GM08714 (cell line): ENCODE measurements around the gene PXYLP1.

ENCODE experiments used
- H3K4me3 ChIP-seq: fragments of 200-500 bp; sonication (Bioruptor generic); 2 replicates; pipeline ENCODE4 v1.5.1; 2014; ENCODE audit warnings: mild to moderate bottlenecking, low read length, inconsistent platforms
- ZNF274 ChIP-seq: IDR thresholded peaks from 2 replicates; pipeline ENCODE4 v1.6.1; 2012; ENCODE audit warnings: mild to moderate bottlenecking, low read depth, low read length

The PXYLP1 gene

DNA sequence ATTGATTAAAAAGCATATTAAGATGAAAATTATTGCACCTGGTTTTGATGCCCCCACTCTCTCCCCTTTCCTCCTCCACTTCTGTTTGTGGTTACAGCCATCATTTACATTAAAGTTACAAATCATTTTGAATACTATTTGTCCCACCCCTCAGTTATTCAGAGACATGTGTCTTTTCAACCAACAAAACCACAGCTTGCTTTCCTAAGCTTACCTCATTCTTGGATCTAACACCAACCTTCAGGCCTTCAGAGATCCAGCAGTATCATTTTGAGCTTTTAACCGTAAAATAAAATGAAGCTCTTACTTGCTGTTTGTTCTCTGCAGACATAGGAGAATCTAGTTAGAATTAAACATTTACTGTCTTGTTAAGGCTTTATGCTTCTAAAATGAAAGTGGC, 4.7 kb downstream of the PXYLP1 start:
- H3K4me3 ChIP-seq, result no peak overlapping the region
- TF ChIP-seq ZNF274, result no peak

DNA sequence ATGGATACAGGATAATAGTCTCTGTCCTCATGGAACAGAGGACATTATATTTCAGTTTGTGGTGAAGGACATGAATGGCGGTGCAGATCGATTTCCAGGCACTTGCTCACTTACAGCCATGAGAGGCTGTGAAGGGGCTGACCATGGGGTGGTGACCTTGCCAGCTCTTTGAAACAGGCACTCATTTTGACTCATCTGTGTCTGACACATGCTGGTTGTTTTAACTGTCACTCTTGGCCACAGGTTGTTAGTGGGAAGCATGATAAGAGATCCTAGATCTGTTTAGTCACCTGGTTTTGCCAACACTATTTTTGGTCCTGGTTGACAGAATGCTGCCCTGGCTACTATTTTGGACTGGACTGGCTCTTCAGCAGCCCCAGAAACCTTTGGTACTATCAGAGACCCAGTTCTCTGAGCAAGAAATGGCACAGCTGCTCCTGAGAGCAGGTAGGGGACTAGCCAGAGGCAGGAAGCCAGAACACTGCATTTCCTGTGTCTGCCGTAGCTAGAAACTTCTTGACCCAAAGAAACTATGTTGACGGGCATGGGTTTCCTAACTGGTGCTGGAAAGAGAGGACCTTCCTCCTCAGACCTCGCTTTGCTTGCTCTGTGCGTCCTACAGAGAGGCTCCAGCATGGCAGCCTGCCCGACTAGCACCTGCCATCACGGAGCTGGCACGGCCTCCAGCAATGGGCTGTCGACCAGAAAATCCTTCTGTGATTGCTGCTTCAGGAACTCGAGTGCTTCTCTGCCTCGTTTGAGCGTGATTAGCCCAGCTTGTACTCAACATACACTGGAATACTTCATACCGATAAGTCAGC, 6.3 kb downstream of the PXYLP1 start:
- no peak for TF ChIP-seq ZNF274
- H3K4me3 ChIP-seq, result no peak overlapping the region

DNA sequence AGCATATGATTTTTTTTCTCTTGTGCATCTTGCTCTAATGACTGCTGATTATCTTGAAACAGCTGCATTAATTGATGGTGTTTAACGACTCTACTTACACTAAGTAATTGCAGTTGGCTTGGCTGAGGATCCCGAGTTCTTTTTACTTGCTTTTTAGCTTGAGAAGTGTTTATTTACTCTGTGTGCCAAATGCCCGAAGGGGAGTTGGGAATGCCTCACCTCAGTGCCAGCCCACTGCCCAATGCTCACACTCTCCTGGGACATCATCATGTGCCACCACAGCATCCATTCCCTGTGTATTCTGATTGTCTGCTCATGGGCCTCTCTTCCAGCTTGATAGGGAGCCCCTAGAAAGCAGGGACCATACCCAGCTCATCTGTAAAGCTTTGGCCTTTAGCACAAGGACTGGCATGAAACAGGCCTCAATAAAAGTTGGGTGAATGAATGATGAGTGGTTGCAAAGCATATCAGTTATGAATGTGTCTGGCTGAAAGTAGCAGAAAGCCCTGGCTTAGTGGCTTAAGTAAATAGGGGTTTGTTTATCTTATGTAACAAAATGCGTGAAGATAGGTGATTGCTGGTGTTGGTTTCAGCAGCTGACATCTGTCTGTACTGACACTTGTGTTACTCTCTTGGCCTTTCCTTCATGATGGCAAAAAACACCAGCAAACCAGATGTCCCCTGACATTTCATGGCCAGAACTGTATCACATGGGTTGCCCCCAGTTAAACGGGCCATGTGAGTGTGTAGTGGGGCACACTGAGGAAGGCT, 8.1 kb downstream of the PXYLP1 start:
- TF ChIP-seq ZNF274, result no peak
- no peak overlapping the region for H3K4me3 ChIP-seq

DNA sequence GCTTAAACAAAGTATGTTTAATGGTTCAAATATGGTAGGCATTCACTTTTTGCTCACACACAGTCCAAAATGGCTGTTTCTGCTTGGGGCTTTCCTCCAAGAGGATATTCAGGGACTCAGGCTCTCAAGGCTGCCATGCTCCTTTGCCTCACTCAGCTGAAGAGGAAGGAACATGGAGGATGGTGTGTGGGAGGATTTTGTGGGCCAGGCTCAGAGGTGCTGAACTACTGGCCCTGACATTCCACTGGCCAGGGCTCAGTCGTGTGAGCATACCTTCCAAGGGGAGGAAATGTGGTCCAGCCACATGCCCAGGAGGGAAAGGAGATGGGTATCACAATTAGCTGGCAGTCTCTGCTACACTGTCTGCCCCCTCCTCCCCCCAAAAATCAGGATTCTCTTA, 8.7 kb downstream of the PXYLP1 start:
- TF ChIP-seq ZNF274, result no peak

DNA sequence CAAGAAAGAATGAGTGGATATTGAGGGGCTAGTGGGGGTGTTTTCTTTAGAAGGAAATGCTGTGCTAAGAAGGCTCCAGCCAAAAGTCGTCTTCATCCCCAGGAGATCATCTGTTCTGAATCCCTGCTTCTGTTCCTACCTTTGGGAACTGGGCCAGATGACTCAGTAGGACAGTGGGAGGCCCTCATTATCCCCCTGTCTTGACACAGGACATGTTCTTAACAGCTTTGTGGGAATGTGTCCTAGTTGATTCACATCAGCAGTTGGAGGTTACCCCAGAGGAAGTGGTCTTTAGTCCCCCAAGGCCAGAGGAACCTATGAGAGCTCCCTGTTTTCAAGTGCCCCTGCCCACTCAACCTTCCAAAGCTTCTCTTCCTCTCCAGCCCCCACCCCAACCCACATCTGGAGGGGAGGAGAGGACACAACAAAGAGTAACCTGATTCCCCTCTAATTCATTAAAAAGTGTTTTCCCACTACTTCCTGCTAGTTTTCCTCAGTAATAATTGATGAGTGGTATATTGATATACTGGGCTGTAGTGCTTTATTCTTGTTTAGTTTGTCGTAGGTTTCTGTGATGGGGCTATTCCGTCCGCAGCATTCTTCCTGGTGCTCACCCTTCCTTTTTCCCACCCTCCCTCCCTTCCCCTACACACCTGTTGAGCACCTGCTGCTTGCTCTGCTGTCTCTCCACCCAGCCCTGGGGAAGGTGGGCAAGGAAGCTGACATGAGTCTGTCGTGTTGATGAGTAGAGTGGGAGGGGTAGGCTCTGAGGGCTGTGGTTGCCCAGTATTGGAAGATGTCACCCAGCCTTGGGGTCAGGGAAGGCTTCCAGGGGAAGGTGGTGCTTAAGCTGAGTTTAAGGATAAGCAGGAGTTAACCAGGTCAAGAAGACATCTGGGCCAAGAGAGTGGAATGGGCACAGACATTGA, 9.3 kb downstream of the PXYLP1 start:
- no peak for TF ChIP-seq ZNF274
- no peak overlapping the region for H3K4me3 ChIP-seq

More for the DNA sequence above, 8.7 kb downstream of the PXYLP1 start:
- H3K4me3 ChIP-seq, result no peak overlapping the region

DNA sequence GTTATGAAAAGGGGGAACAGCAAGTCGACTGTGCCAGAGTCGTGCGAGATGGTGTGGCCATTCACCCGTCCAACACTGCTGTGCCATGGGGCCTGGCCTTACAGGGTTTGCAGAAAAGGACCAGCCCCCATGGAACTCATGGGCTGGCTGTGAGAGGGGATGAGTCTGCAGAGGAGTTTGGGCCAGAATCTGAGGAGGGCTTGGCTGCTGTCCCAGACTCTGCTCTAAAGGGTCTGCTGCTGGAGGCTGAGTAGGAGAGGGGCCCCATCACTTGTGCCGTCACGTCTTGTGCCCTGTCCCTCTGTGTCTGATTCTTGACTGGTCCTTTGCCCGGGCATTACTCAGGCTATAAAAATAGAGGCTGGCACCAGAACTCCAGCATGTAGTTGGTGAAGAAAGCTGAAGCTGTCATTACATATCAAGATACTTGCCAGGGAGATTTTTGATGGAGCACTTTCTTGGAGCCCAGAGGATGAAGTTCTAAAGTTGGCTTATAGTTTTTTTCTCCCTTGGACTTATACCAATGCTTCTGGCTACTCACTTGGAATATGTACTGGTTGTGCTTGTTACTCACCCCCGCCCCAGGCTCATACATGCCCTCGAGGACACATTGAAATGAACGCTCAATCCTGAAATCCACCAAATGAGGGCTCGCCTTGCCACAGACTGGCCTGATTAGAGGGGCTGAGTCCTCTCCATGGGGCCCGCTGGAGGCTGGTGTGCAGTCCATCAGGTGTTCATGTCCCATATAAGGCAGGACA, 10.2 kb downstream of the PXYLP1 start:
- H3K4me3 ChIP-seq, result no peak overlapping the region
- no peak for TF ChIP-seq ZNF274

DNA sequence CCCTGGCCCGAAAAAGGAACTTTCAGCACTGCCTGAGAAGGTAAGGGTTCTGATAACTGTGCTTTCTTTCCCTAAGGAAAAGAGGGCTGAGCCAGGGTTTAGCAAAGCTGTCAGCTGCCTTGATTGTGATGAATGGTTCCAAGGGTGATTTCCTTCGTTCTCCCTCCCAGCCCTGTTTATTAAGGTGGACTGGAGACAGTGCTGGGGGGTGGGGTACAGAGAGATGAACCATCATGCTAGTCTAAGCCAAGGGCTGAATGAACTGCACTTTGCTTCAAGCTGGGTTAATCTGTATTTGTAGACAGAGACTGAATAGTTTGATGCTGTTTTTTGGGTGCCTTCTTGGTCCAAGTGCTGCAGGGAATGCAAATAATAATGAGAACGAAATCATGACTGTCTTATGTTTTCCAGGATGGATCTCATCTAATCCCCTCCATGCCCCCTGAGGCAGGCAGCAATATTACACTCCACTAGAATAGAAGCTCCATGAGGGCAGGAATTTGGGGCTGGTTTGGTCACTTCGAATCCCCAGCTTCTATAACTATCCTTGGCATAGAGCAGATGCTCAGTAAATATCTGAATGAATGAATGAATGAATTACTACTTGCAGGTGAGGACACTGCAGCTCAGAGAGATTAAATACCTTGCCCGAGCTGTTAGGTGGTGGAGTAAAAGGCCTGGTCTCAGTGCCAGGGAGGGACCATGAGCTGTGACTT, 10.9 kb downstream of the PXYLP1 start:
- no peak overlapping the region for H3K4me3 ChIP-seq
- TF ChIP-seq ZNF274, result no peak

DNA sequence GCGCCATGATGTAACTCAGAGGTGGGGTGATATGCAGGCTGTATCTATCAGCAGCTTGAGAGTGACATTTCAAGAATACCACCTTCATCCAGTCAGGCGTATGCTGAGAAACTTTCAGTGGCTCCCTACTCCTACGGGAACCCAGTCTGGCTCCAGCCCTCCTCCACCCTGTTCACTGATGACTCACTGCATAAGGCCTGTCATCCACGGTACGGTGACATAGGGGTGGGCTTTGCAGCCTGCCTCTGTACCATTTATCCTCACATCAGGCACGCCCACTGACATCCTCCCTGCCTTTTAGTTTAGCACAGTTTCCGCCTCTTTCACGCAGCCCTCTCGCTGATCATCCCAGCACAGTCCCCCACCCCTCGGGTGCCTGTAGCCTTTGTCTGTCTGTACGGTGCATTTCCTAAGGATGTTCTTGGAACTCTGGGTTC, 11.7 kb downstream of the PXYLP1 start:
- no peak for TF ChIP-seq ZNF274
- H3K4me3 ChIP-seq, result no peak overlapping the region

DNA sequence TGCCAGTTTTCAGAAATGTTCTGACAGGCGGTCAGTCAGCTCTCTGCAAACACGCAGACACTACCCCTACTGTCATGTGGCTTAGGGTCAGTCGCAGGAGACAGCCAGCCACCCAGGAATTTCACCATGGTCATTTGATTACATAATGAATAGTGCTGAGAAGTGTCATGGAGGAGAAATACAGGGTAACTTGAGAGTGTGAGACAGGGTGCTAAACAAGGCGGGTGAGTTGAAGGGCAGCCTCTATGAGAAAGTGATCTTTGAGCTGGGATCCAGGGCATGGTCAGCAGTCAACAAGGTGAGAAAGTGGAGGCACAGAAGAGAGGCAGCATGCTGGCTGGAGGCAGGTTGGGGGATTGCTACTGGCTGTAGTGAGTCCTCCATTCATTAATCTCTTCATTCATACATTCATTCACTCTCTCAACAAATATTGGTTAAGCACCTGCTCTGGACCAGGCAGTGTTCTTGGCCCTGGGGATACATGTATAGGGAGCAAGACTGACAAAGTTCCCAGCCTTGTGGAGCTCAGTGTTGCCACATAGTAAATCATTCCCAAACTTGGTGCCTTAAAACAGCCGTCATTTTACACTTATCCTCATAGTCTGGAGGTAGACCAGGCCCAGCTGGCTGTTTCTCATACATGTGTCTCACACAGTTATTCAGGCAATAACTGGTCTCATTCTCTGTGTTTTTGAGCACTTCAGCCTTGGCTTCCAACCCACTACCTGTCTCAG, 14.8 kb downstream of the PXYLP1 start:
- H3K4me3 ChIP-seq, result no peak overlapping the region
- TF ChIP-seq ZNF274, result no peak

DNA sequence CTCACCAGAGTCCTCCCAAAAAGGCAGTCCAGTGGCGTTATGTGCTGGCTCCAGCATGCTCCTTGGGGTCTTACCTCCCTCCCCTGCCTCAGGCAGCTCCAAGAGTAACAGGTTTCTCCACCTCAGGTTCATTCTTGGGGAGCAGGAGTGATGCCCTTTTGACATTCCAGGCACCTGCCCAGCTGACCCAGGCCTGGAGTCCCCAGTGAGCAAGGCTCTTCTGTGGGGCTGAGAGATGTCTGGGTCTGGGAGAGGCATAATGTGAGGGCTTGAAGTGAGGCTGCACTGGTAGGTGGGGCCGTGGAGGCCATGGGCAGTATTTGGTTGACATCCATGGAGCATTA, 15.3 kb downstream of the PXYLP1 start:
- H3K4me3 ChIP-seq, result no peak overlapping the region
- no peak for TF ChIP-seq ZNF274

DNA sequence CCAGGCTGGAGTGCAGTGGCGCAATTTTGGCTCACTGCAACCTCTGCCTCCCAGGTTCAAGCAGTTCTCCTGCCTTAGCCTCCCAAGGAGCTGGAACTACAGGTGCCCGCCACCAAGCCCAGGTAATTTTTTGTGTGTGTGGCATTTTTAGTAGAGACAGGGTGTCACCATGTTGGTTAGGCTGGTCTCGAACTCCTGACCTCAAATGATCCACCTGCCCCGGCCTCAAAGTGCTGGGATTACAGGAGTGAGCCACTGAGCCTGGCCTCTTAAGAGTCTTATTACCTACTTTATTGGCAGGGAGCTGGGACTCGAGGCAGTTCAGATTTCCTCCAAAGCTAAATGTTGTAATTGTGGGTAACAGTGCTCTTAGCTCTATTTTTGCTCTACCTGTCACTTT, 16.4 kb downstream of the PXYLP1 start:
- no peak for TF ChIP-seq ZNF274
- H3K4me3 ChIP-seq, result no peak overlapping the region

DNA sequence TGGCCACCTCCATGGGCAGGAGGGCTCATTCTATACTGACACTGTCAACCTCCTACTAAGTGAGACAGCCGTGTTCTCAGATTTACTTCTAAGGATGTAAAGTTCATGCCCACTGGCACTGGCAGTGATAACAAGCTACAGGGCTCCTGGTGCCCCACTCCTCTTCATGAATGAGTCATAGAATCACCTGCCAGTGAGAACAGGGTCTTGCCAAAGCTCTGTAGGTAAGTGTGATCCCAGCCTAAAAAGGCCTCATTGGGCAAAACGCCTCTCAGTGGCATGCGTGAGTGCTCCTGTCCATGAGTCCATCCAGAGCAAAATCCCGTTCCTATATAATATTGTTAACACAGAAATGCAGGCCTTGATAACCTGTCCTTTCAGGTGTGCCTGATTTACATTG, 17.4 kb downstream of the PXYLP1 start:
- no peak for TF ChIP-seq ZNF274
- H3K4me3 ChIP-seq, result no peak overlapping the region
